Tibial artery (tissue), 4 donors: Measurements from ENCODE around the gene PDE1C.
A peak's percentile ranks its signal among the peaks of the same experiment; 100 is the strongest.

Source experiments
- DNase-seq, 2 donors: peaks; one replicate each; pipeline ENCODE4 v3.0.0-alpha.2; 2019
- H3K27ac ChIP-seq, 2 donors: fragments of 200-600 bp; sonication (generic) in 1 of 2; 1 replicate in 1 of 2; 2 replicates in 1 of 2; pipeline ENCODE4 v1.5.1; 2018 to 2019; ENCODE audit warnings: mild to moderate bottlenecking in 1 of 2
- H3K27me3 ChIP-seq, 2 donors: fragments of 200-600 bp; sonication (generic) in 1 of 2; one replicate each; pipeline versions ENCODE4 v1.5.1 to v1.6.0; 2016 to 2019
- H3K36me3 ChIP-seq, 3 donors: fragments of 200-600 bp; sonication (generic) in 2 of 3; one replicate each; pipeline ENCODE4 v1.5.1; 2016 to 2019; ENCODE audit warnings: mild to moderate bottlenecking in 2 of 3
- H3K4me1 ChIP-seq, 4 donors: fragments of 200-600 bp; sonication (generic) in 2 of 4; 1 replicate in 3 of 4; 2 replicates in 1 of 4; pipeline ENCODE4 v1.5.1; 2016 to 2019
- H3K4me3 ChIP-seq, 2 donors: fragments of 200-600 bp; sonication (generic) in 1 of 2; 1 replicate in 1 of 2; 2 replicates in 1 of 2; pipeline ENCODE4 v1.5.1; 2018 to 2019; ENCODE audit warnings: mild to moderate bottlenecking in 2 of 2
- H3K9me3 ChIP-seq, 3 donors: fragments of 200-600 bp; sonication (generic) in 1 of 3; one replicate each; pipeline ENCODE4 v1.5.1; 2016 to 2019
- intact Hi-C: fragments of 100-400 bp; cut with DNase I; formaldehyde crosslinking; loops from one replicate; pipeline ENCODE4 v1.15.0; 2023; ENCODE audit warnings: low total_unique reads
- TF ChIP-seq, protein P1 (sequence below), 2 experiments: fragments of 200-600 bp in 1 of 2; fragments of 450-650 bp in 1 of 2; IDR thresholded peaks; one replicate each; pipeline ENCODE4 v1.5.1; 2017 to 2019; ENCODE audit warnings: antibody characterized with exemption in 2 of 2, mild to moderate bottlenecking in 1 of 2, moderate library complexity in 1 of 2

Gene PDE1C

DNA sequence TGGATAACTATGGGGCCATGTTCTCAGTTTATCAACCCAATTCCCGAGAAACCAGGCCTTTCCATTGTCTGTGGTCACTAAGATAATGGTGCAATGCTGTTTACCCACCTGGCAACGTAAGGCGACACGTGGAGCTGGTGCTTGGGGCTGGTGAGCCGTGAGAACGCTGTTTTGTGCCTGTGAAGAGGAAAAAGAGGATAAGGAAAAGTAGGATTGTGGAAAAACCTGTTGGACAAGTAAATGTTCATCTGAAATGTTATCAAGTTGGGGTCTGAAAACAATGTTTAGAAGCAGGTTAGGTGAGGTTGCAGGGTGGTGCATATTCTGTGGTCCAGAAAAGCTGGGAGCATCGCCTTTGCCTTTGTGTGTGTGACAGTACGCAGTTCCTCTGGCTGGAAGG lies 294.7 kb downstream of the PDE1C start:
- TF ChIP-seq, protein P1, sequence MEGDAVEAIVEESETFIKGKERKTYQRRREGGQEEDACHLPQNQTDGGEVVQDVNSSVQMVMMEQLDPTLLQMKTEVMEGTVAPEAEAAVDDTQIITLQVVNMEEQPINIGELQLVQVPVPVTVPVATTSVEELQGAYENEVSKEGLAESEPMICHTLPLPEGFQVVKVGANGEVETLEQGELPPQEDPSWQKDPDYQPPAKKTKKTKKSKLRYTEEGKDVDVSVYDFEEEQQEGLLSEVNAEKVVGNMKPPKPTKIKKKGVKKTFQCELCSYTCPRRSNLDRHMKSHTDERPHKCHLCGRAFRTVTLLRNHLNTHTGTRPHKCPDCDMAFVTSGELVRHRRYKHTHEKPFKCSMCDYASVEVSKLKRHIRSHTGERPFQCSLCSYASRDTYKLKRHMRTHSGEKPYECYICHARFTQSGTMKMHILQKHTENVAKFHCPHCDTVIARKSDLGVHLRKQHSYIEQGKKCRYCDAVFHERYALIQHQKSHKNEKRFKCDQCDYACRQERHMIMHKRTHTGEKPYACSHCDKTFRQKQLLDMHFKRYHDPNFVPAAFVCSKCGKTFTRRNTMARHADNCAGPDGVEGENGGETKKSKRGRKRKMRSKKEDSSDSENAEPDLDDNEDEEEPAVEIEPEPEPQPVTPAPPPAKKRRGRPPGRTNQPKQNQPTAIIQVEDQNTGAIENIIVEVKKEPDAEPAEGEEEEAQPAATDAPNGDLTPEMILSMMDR (IDR thresholded peaks at IDR 0.05), result no peak
- H3K4me3 ChIP-seq, result no peak overlapping the region
- H3K9me3 ChIP-seq, result no peaks in the 10 kb centered on the region
- H3K4me1 ChIP-seq, result no peaks in the 10 kb centered on the region
- no peaks in the 10 kb centered on the region for H3K27me3 ChIP-seq
- no peak overlapping the region for H3K27ac ChIP-seq
- H3K36me3 ChIP-seq, result no peaks in the 10 kb centered on the region
- intact Hi-C loops, result no loop called here
- DNase-seq, result no peak

DNA sequence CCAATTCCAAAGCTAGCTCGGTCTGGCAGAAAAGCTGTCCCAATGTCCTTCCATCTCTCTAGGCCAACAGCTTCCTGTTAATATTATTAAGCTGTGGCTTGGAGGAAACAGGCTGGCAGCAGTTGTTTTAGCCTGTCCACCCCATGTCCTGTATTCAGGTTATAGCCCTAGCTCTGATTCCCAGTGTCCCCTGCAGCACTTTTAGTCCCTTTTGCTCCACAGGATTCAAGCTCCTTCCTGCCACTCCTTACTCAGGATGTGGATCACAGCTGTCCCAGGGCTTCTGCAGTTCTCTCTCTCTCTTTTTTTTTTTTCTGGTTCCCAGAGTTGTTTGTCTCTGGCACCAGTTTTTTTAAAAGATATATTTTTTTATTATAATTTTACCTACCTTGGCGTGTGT lies 298.0 kb downstream of the PDE1C start:
- TF ChIP-seq, protein P1 (IDR thresholded peaks at IDR 0.05), result no peak
- no peak for DNase-seq
- Histone ChIP-seq H3K27me3 (no peaks in the 10 kb centered on the region), H3K36me3 (no peaks in the 10 kb centered on the region), H3K4me1 (no peaks in the 10 kb centered on the region), H3K4me3 (no peak overlapping the region), H3K27ac (no peak overlapping the region), H3K9me3 (no peaks in the 10 kb centered on the region)
- intact Hi-C loops, result no loop called here

DNA sequence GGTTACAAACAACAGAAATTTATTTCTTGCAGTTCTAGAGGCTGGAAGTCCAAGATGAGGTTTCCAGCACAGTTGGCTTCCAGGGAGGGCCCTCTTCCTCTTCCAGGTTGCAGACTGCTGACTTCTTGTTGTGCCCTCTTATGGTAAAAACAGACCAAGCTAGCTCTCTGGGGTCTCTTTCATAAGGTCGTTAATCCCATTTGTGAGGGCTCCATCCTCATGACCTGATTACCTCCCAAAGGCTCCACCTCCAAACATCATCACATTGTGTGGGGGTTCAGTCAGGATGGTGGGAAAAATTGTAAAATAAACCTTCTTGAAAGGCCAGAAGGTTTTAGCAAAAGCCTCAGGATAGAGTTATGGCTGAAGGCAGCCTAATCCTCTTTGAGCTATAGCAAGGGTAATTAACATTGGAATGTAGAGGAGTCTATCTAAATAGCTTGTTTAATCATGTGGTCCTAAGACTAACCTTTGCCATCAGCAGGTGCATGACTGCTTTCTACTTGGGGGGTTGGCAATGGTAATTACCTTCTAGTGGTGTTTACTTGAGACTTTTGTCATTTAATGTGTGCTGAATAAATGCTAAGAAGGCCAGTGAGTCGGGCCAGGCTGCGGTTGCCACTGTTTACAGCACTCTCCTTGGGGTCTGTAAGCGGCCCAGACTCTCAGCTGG lies 302.4 kb downstream of the PDE1C start:
- no peak for DNase-seq
- Histone ChIP-seq H3K36me3 (no peaks in the 10 kb centered on the region), H3K27me3 (no peaks in the 10 kb centered on the region), H3K4me3 (no peak overlapping the region), H3K4me1 (no peaks in the 10 kb centered on the region), H3K27ac (no peak overlapping the region), H3K9me3 (no peaks in the 10 kb centered on the region)
- TF ChIP-seq, protein P1 (IDR thresholded peaks at IDR 0.05), result no peak
- intact Hi-C loops, result no loop called here

DNA sequence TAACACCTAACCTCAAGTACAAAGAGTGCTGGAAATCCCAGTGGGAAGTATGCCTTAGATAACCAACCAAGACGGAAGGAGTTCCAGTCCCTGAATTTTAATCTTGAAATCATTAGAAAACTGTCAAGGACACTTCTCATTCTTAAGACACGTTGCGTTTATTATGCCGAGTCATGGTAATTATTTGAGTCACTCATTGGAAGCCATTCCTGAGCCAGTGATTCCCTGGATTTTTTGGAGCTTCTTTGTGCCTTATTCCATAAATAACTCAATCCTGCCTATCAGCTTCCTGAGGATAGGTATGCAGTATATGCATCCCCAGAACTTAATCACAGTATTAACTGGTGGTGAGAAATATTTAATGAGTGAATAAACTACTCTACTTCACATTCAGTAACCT lies 305.7 kb downstream of the PDE1C start:
- TF ChIP-seq, protein P1 (IDR thresholded peaks at IDR 0.05), result no peak
- Histone ChIP-seq H3K4me3 (no peak overlapping the region), H3K4me1 (peaks cover 0 to 11% (median 0%) of the 10 kb centered on the region in 4 donors), H3K27me3 (no peaks in the 10 kb centered on the region), H3K9me3 (no peaks in the 10 kb centered on the region), H3K36me3 (no peaks in the 10 kb centered on the region), H3K27ac (no peak overlapping the region)
- intact Hi-C loops, result no loop called here
- no peak for DNase-seq

DNA sequence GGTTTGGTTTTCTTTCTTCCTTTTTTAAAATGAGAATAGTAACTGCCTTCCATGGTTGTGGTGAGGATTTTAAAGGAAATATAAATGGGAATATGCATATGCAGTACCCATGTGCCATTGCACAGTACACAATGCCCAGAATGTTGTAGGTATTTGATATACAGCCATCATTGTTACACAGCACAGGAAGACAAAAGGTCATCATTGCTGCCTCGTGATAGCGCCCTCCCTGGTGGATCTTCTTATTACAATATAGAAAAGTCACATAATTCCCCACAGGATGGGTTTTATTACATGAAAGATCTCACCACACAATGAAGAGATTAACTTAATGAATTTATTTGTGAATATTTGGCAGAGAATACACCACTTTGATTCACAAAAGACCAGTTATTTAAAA lies 306.7 kb downstream of the PDE1C start:
- H3K4me3 ChIP-seq, result no peak overlapping the region
- no peaks in the 10 kb centered on the region for H3K27me3 ChIP-seq
- H3K9me3 ChIP-seq, result no peaks in the 10 kb centered on the region
- intact Hi-C loops, result no loop called here
- no peaks in the 10 kb centered on the region for H3K36me3 ChIP-seq
- DNase-seq, result no peak
- TF ChIP-seq, protein P1 (IDR thresholded peaks at IDR 0.05), result no peak
- no peak overlapping the region for H3K27ac ChIP-seq
- H3K4me1 ChIP-seq, result peaks cover 0 to 11% (median 0%) of the 10 kb centered on the region in 4 donors

DNA sequence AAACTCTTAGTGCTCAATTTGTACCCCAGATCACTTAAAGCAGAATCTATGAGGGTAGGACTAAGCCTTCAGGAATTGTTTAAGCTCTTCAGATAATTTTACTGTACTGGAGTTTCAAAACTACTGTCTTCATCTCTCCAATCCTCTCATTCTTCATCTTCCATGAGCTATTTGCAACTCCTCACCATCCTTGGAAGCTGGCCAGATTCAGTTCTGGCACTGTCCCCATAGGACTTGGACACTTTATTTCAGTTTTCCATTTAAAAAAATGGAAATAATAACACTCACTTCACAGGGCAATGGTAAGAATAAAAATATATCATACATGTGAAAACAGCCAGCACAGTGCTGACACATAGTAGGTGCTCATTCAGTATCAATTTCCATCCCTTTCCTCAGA lies 308.6 kb downstream of the PDE1C start:
- Histone ChIP-seq H3K4me3 (no peak overlapping the region), H3K9me3 (no peaks in the 10 kb centered on the region), H3K27ac (peak overlapping the region in 1 of 2 donors; percentile 15), H3K36me3 (no peaks in the 10 kb centered on the region), H3K27me3 (no peaks in the 10 kb centered on the region), H3K4me1 (peaks cover 0 to 11% (median 0%) of the 10 kb centered on the region in 4 donors)
- intact Hi-C loops, result no loop called here
- peak in 1 of 2 donors; percentile 32 for DNase-seq
- TF ChIP-seq, protein P1 (IDR thresholded peaks at IDR 0.05), result no peak
